GM21515 (cell line): ENCODE data around the gene FSIP2.

Experiments
- ATAC-seq: cut with Tn5 transposase; IDR thresholded peaks from one replicate; pipeline ENCODE4 v1.9.1; 2021; ENCODE audit not compliant: unreplicated experiment

FSIP2 gene

DNA sequence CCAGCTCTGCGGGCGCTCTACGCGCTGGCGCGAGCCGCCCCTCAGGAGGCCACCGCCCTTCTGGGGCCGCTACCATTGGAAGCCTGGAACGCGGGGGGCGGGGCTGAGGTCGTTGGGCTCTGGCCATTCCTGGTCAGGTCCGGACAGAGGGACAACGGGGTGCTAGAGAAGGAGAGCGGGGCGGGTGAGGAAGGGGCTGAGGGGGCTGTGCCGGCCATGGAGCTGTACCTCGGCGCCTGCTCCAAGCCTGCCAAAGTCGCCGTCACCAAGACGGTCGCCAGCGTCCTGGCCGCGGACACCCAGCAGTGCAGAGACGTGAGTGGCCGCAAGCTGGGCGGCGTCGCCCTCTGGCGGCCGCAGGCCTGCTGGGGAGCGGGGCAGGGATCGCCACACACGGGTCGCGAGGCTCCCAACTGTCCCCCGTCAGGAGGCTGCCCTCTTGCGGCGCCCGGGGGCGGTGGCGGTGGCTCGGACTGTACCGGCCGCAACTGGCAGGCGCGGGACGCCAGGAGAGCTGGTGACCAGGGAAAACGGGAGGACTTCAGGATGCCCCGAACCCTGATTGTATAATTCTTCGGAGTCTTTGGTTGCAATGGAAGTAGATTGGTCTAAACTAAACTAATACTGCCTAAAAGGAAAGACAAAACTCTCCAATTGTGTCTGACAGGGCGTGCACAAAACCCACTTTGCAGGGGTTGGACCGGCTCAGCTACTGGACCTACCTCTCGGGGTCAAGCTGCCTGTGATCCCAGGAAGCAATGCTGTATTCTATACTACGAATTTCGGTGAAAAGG lies at the start of gene FSIP2:
TSS of gene FSIP2 (plus strand) at position 126 of the 794 bp plus-strand sequence. CDS start at position 217, 91 bp downstream.
- peak; percentile 99 for ATAC-seq

GRCh38 chr2:185689906-185690539 lies 48.6 kb upstream of the FSIP2 start:
- no peak for ATAC-seq

GRCh38 chr2:185695711-185696235 lies 42.8 kb upstream of the FSIP2 start:
- no peak for ATAC-seq

DNA sequence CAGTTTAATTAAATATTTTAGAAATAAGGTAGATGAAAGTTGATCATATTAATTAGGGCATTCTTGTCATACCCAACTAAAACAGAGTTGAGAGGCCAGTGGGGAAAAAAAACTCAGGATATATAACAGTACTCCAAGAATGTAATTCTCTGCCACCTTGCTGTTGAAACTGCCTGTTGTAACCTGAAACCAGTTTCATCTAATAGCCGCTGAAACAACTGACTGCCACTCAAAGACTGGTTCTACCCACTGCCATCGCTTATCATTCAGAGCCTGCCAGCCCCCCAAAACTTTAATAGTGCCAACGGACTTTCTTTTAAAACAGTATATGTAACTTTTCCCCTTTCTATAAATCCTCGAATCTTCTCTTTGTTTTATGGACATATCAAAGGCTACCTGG lies 37.7 kb upstream of the FSIP2 start:
- no peak for ATAC-seq

DNA sequence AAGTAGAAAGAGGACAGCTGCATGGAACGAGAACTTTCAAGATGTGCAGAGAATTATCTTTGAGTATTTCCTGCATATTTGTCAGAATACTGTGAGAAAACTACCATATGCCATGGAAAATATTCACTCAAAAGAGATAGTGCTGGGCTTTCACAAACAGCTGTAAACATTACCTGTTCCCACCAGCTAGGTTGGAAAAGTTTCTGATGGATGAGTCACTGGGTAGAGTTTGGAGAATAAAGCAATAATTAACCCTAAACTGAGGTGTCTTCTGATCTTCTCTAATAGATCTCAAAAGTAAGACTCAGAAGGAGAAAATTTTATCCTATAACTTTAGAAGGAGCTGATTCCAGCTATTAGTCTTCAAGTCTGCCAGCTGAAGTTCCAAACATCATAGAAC lies 3.9 kb upstream of the FSIP2 start:
- no peak for ATAC-seq

DNA sequence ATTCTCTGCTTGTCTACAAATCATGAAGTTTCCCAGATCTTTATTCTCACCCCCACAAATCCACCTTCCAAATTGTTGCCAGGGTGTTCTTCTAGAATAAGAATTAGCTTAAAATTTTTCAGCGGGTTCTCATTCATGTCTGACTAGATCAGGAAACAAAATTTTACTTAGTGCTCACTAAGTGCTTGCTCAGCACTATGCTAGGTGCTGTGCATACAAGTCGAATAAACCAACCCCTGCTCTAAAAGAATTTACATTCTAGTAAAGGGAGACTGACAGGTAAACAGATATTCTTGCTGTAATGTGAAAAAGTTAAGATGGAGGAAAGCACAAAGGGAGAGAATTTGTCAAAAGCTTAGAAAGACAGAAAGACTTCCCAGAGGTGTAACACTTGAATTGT lies 2.4 kb upstream of the FSIP2 start:
- ATAC-seq: no peak

- no peak for ATAC-seq
These were observed 7.6 kb downstream of the FSIP2 start for GRCh38 chr2:185745864-185746859.

- no peak for ATAC-seq
These were observed 18.8 kb downstream of the FSIP2 start for GRCh38 chr2:185757356-185757755.

GRCh38 chr2:185771396-185771795 lies 32.8 kb downstream of the FSIP2 start:
- no peak for ATAC-seq

DNA sequence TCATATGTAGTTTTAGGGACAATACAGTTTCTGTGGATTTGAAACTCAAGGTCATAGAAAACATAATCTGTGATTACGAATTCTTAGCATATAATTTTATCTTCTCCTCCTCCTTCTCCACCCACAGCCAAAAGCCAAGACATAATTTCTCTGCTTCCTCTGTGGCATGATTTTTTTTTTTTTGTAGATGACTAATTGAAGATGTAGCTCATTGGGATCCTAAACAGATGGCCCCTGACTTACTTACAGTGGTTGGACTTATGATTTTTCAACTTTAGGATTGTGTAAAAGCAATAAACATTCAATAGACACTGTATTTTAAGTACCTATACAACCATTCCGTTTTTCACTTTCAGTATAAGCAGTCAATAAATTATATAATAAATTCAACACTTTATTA lies 42.3 kb downstream of the FSIP2 start:
- no peak for ATAC-seq

DNA sequence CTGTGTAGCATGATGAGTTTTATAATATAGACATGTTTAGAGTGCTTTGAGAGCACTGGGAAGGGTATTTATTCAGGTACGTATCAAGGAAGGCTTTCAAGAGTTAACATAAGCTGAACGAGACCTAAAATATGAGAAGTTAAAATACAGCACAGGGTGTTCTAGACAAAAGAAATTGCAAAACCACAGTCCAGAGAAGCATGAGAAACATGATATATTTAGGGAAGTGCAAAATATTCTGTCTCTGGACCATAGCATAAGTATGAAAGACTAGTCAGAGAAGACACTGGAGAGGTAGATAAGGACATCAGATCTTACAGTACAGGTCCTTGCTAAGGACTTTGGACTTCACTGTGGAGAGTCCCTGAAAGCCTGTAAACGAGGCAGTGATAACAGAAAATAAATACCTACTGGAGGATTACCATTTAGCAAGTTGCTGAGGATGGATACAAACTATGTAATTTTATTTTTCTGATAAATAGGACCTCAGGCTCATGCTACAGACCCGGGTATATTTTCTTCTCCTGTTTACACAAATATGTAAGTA lies 43.7 kb downstream of the FSIP2 start:
- ATAC-seq: no peak

- ATAC-seq: no peak
These were observed 46.6 kb downstream of the FSIP2 start for GRCh38 chr2:185785156-185785555.

DNA sequence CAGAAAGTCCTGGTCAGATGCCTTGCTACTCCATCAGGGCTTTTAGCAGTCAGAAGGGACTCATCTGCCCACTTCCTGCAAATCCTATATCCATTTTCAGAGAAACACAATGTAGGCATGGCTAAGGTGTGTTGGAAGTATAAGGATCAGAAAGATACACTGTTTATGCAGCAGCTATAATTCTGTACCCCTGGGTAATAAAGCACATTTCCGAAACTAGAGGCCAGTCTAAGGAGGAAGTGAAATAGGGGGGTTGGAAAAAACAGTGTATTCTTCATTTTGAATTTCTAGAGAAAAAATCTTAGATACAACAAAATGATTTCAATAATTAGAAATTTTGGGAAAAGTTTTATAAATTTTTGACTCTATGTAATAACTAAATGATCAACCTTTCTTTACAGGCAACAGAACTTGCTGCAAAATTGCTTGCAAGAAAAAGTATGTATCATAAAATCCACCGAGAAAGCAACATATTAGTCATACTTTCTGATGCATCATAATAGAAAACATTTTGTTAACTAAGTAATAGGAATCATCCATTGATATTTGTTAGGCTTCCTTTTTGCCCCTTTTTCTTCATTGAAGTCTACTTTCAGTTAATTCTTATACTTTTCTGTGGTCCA lies 47.4 kb downstream of the FSIP2 start:
- peak; percentile 77 for ATAC-seq

GRCh38 chr2:185787227-185788145 lies 48.9 kb downstream of the FSIP2 start:
- no peak for ATAC-seq

- peak; percentile 62 for ATAC-seq
These were observed 51.8 kb downstream of the FSIP2 start for GRCh38 chr2:185790361-185790760.

- no peak for ATAC-seq
These were observed 55.1 kb downstream of the FSIP2 start for GRCh38 chr2:185793532-185794345.

- ATAC-seq: no peak
These were observed 58.2 kb downstream of the FSIP2 start for GRCh38 chr2:185796758-185797157.

- ATAC-seq: no peak
These were observed 64.3 kb downstream of the FSIP2 start for GRCh38 chr2:185802926-185803325.
